Stimulated activated CD8-positive, alpha-beta memory T cell treated with anti-CD3 and anti-CD28 coated beads, Interleukin-4, amount 100 ng/mL, for 1 hour (primary cell): Measurements from ENCODE around the gene MSANTD2.

Experiments used
- DNase-seq, 2 donors: peaks; one replicate each; pipeline ENCODE4 v3.0.0-alpha.2; 2020; ENCODE audit warnings: low read depth in 2 of 2, low spot score in 1 of 2

The MSANTD2 gene

GRCh38 chr11:124738713-124739478, 61.3 kb downstream of the MSANTD2 start:
- DNase-seq: no peak

DNA sequence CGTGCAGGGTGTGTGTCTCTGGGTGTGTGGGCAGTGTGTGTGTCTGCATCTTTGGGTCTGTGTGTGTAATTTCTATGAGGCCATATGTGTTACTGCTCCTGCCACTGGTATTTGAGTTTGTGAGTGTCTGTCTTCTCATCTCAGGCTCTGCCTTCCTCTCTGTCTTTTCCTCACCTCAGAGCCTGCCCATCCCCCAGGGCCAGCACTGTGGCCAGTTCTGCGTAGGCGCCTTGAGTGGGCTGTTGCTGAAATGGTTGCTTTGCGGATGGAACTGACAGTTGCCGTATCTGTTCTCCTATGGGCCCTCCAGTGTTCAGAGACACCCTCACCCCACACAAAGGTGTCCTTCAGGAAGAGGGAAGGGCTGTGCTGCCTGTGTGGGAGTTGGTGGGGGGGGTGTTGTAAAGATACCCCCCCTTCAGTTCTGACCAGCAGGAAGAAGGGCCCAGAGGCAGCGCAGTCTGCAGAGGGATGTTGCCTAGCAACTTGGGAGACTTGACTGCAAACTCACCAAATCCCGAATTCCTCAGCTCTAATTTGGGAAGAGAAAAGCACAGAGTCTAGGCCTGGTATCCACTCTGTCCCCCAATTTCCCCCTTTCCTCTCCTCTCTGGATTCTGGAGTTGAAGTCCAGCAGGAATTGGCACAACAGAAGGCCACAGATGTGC, 62.4 kb downstream of the MSANTD2 start:
- DNase-seq: no peak

DNA sequence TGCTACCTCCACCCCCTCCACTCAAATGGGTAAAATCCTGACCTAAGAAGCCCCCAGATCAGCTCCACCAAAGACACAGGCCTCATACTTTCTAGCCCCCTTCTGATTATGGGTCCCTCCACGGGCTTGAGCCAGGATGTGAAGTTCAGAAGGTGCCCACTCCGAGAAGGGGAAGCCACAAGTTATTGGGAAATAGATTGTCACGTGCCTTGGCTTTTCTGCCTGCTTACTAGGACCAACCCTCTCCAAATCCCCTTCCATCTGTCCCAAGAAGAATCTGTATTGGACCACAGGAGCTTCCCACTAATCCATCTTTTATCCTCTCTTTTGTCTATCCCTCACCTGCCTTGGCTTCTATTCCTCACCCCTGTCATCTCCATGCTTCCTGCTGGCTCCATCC, 63.5 kb downstream of the MSANTD2 start:
- DNase-seq: no peak

DNA sequence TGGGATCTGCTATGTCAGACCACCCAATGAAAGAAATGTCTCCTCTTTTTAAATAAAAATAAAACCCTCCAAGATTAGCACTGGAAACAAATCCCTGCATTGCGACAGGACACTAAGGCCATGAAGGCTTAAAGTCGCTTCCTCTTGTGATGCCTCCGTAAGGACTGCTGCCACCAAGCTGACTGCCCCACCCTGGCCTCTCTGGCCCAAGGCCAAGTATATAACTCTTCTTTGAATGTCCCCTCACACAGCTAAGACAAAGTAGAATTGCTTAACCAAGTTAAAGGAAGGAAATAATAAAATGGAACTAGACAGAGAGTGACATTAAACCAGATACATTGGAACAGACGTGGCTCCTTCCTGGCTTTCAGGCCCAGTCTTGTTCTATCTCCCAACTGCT, 68.0 kb downstream of the MSANTD2 start:
- no peak for DNase-seq

- no peak for DNase-seq
These were observed 70.6 kb downstream of the MSANTD2 start for GRCh38 chr11:124729571-124729970.

DNA sequence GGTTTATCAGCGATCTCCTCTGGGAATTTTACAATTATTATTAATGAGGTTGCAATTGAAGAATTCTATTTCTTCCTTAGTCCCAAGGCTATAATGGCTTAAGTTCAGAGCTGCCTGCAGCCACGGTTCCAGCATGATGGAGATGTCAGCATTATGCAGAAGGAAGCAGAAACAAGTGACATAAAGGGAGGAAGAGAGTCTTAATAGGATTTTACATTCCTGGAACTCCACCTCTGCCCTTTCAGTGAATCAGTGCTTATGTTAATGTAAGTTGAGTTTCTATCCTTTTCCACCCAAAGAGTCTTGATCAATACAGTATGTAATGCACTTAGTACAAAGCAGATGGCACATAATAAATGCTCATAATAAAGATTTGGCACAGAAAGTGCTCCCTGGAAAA, 72.1 kb downstream of the MSANTD2 start:
- no peak for DNase-seq

DNA sequence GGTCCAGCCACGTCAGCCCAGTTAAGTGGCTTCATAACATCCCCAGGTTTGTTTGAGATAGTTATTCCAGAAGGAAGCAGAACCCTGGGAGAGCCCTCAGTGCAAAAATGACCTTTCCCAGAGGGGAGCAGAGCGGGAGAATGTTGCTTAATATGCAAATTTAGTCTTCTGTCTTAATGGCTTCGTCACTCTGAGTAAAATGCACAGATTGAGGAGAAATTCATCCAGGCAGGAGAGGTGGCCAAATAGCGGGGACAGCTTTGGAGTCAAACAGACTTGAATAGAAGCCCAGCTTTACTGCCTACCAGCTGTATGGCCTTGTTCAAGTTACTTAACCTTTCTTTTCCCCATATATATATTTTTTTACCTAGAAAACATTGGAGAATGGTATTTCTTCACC, 72.7 kb downstream of the MSANTD2 start:
- no peak for DNase-seq

GRCh38 chr11:124725719-124726105, 74.5 kb downstream of the MSANTD2 start:
- no peak for DNase-seq

DNA sequence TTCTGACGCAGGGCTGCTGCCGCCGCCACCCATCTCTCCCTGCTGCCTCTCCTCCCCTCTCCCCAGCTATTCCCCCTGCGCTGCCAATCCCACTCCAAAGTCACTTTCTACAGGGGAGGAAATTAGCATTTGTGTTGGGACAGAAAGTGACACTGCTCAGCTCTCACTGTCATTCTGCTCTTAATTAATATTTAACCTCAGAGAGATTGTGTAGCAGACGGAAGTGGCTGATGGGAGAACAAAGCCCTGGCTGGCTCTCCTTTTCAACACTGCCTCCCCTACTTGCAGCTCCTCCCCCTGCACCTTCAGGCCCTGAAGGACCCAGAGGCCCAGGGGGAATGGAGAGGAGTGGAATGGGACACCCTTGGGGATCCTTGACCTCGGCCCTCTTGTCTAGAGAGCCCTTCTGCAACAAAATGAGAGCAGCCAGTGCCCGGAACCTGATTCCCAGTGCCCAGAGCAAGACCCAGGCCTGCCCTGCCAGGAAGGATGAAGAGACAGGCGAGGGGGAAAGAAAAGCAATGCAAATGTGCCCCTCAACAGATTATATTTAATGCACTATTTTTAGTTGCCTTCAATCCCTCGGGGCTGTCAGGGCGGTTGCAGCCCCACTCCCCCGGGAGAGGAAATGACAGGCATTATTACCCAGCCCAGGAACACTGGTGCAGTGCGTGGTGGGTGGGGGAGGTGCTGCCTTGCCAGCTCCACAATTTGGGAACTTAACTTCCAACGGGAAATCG, 75.1 kb downstream of the MSANTD2 start:
- DNase-seq: no peak

GRCh38 chr11:124722176-124722575, 78.0 kb downstream of the MSANTD2 start:
- DNase-seq: no peak

- DNase-seq: no peak
These were observed 80.7 kb downstream of the MSANTD2 start for GRCh38 chr11:124719534-124719933.

DNA sequence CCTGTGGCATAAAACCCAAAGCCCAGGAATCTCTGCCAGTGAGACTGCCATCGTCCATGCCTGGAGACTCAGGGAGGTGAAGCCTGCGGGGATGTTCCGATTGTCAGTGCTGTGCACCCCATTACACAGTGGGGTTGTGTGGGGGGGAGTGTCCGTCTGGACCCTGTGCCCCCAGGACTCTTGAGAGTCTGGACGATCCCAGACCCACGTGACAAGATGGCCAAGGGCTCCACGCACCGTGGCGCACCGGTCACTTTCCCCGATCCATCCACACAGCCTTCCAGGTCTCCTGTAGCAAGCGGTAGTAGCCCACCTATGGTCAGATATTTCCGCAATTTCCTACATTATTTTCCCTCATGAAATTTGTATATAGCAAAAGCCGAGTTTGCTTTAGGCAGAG, 81.4 kb downstream of the MSANTD2 start:
- no peak for DNase-seq

- DNase-seq: no peak
These were observed 82.2 kb downstream of the MSANTD2 start for GRCh38 chr11:124717786-124718651.

- DNase-seq: no peak
These were observed 82.8 kb downstream of the MSANTD2 start for GRCh38 chr11:124717421-124717785.

- no peak for DNase-seq
These were observed 83.6 kb downstream of the MSANTD2 start for GRCh38 chr11:124716591-124716990.
